Astrocyte of the spinal cord (primary cell): ENCODE measurements around the gene COL4A2.
A peak's percentile ranks its signal among the peaks of the same experiment; 100 is the strongest.

Source experiments
- DNase-seq: peaks from one replicate; pipeline ENCODE4 v3.0.0; 2011; ENCODE audit warnings: low read depth, low spot score
- H3K4me3 ChIP-seq: 2 replicates; pipeline ENCODE4 v1.5.1; 2011; ENCODE audit warnings: low read depth, mild to moderate bottlenecking, low read length, moderate library complexity
- CTCF ChIP-seq: IDR thresholded peaks from 2 replicates; pipeline ENCODE4 v1.5.1; 2012; ENCODE audit warnings: low read depth, mild to moderate bottlenecking, low read length, inconsistent platforms
- in situ Hi-C: cut with HindIII; loops from 2 replicates; pipeline ENCODE4 v1.10.0; 2017; ENCODE audit warnings: low sequenced_read_pairs

COL4A2 gene

DNA sequence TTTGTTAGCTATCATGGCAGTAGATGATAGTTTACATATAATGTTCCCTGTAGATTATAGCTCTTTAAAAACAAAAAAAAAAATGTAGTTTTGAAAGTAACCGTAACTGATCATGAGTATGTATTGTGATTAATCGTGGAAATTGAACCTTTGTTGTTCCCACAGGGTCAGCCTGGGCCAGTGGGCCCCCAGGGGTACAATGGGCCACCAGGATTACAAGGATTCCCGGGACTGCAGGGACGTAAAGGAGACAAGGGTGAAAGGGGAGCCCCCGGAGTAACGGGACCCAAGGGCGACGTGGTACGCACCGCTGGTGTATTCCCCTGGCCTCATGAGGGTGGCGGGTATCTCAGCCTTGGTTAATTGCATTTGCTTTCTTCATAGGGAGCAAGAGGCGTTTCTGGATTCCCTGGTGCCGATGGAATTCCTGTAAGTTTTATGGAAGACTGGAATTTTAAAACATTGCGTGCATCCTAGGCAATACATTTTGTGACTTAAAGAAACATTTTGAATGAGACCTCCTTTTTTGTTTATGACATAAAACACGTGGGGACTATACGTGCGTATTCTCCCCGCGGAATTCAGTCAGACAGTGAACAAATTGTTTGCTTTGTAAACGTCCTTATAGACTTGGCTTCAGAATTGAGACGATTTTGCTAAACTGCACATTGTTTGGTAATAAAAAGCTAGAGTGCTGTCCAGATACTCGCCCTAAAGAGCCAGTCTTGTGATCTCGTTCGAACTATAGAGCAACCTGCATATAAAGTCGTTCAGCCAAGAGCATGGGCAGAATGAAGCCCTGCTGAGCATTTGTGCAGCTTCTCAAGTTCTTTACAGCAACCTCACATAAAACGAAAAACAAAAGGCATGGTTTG lies 117.7 kb downstream of the COL4A2 start:
- no peak for TF ChIP-seq CTCF
- no peak overlapping the region for H3K4me3 ChIP-seq
- in situ Hi-C loops, result no loop called here
- DNase-seq, result no peak

DNA sequence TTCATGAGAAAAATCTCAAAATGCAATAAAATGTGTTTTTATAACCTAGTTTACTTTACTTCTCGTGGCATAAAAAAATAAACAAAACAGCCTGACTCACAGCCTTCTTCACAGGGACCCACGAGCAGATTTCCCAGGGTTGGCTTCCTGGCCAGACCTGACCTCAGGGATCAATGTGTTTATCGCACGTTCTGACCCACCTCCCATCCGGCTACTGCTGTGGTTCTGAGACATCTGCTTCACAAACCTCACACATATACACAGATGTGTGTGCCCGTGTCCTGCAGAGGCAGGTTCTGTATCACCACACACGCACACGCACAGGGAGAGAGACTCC lies 118.3 kb downstream of the COL4A2 start:
- in situ Hi-C loops, result no loop called here
- TF ChIP-seq CTCF, result no peak
- DNase-seq, result peak; percentile 92
- H3K4me3 ChIP-seq, result no peak overlapping the region

- in situ Hi-C loops, result no loop called here
- TF ChIP-seq CTCF, result no peak
Measured at GRCh38 chr13:110426735-110427134, 119.7 kb downstream of the COL4A2 start.

GRCh38 chr13:110428313-110428712 lies 121.2 kb downstream of the COL4A2 start:
- in situ Hi-C loops, result no loop called here
- DNase-seq, result no peak
- H3K4me3 ChIP-seq, result no peak overlapping the region
- no peak for TF ChIP-seq CTCF

More at GRCh38 chr13:110426735-110427134, 119.7 kb downstream of the COL4A2 start:
- no peak for DNase-seq
- H3K4me3 ChIP-seq, result no peak overlapping the region

GRCh38 chr13:110430391-110431336 lies 123.6 kb downstream of the COL4A2 start:
- no peak for TF ChIP-seq CTCF
- H3K4me3 ChIP-seq, result no peak overlapping the region
- in situ Hi-C loops, result no loop called here
- no peak for DNase-seq

DNA sequence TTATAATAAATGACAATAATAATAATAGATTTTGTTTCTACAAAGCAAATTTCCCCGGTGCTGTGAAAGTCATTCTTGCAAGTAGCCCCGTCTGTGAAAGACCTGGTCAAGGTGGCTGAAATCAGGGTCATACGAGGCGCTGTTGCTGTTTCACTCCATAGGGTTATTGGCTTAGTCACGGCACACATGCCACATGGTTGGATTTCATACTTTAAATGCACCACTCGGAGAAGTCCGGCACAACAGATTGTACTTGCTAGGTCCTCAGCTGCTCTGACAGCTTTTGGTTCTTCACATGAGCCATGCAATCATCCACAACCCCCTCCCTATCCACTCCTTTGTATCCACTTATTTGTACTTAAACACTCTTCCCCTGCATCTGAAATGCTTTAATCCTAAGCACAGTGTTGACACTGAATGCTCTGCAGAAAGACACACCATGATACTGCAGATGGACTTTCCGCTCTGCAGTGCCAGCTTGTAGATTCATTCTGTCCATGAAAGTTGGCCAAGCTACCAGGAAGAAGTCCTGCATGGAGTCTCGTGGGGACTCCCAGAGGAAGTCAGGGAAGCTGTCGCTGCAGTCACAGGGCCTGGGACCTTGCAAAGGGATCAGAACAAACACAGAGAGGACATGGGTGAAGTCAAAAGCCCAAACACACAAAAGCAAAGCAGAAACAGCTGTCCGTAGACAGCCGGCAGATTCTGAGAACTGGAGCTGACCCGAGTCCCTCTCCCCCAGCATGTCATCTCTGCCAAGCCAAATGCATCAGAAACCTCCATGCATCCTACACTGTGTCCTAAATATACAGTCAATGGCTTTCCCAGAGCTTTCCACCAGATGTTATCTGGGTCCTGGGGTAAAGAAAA lies 124.6 kb downstream of the COL4A2 start:
- no peak overlapping the region for H3K4me3 ChIP-seq
- no peak for DNase-seq
- in situ Hi-C loops, result no loop called here
- no peak for TF ChIP-seq CTCF
